ENCODE data around the gene EFR3B.

- no peak for TF ChIP-seq CTCF (IDR thresholded peaks at IDR 0.05)
- TF ChIP-seq POLR2A (IDR thresholded peaks at IDR 0.05), result no peak
These were observed 90.4 kb downstream of the EFR3B start for GRCh38 chr2:25132299-25132635.

Data from ovary (tissue), 3 donors.